ENCODE data around the gene RDX. TPM values are rescaled to one million over a fixed set of nuclear protein-coding genes. Genes with fewer than 3 reads are reported as not detected.

The RDX gene
- total and polyA plus RNA-seq, 2 of the 4 experiments (the other 2 are of a cell fraction) = 61.1 to 72.4 TPM

GRCh38 chr11:110327508-110327907, 31.1 kb upstream of the RDX start:
- ATAC-seq (ENCODE audit: low read depth) = no peak

More at GRCh38 chr11:110327508-110327907, 31.1 kb upstream of the RDX start:
- Histone ChIP-seq H3K4me2 (ENCODE audit: low read depth, low read length) (no peak overlapping the region), H3K18ac (ENCODE audit: low read depth, low read length) (no peak overlapping the region), H2AK9ac (replicated peaks; ENCODE audit: low read depth, low read length, poor library complexity) (no peak overlapping the region), H3K56ac (ENCODE audit: extremely low read depth, insufficient read depth, low read length) (no peak overlapping the region), H3K4ac (ENCODE audit: low read depth, low read length) (no peak overlapping the region), H2BK120ac (ENCODE audit: low read depth, low read length) (no peak overlapping the region), H2BK20ac (ENCODE audit: low read depth, low read length) (no peak overlapping the region), H3K27me3 (ENCODE audit: control insufficient read depth, insufficient read depth, low read length) (peaks cover 3% of the 10 kb centered on the region; the same call in 1 of the 2 replicates), H2AK5ac (ENCODE audit: low read depth, low read length) (no peak overlapping the region), H3K79me1 (ENCODE audit: low read depth in 1 of 2, low read length in 2 of 2) (no peaks in the 10 kb centered on the region), H3K9me3 (ENCODE audit: control insufficient read depth, insufficient read depth, low read length) (no peaks in the 10 kb centered on the region), H3K27ac (ENCODE audit: insufficient read depth, low read length) (no peak overlapping the region), H3K9ac (ENCODE audit: low read depth, low read length) (no peak overlapping the region), H2BK5ac (ENCODE audit: low read depth, low read length, poor library complexity, severe bottlenecking) (no peak overlapping the region), H3K9me1 (ENCODE audit: insufficient read depth, low read length) (no peaks in the 10 kb centered on the region), H4K91ac (ENCODE audit: insufficient read depth, low read depth, low read length) (no peak overlapping the region), H3K14ac (replicated peaks; ENCODE audit: low read depth, low read length) (no peak overlapping the region), H3K36me3 (ENCODE audit: control insufficient read depth, insufficient read depth, low read length) (no peaks in the 10 kb centered on the region), H2BK15ac (ENCODE audit: low read depth, low read length) (no peak overlapping the region), H4K8ac (ENCODE audit: low read depth in 2 of 2, low read length in 2 of 2) (no peak overlapping the region), H4K5ac (ENCODE audit: low read depth, low read length) (no peak overlapping the region), H2AFZ (replicated peaks; ENCODE audit: low read length, poor library complexity) (no peak overlapping the region), H4K20me1 (ENCODE audit: insufficient read depth, low read length) (no peaks in the 10 kb centered on the region), H3K4me3 (ENCODE audit: insufficient read depth, low read depth, low read length) (no peak overlapping the region), H3K23ac (ENCODE audit: low read depth, low read length) (no peak overlapping the region), H3K4me1 (ENCODE audit: control insufficient read depth, insufficient read depth, low read length) (no peaks in the 10 kb centered on the region)
- no TSS peak for BruUV-seq (replicated peaks)
- TF ChIP-seq, protein P1, sequence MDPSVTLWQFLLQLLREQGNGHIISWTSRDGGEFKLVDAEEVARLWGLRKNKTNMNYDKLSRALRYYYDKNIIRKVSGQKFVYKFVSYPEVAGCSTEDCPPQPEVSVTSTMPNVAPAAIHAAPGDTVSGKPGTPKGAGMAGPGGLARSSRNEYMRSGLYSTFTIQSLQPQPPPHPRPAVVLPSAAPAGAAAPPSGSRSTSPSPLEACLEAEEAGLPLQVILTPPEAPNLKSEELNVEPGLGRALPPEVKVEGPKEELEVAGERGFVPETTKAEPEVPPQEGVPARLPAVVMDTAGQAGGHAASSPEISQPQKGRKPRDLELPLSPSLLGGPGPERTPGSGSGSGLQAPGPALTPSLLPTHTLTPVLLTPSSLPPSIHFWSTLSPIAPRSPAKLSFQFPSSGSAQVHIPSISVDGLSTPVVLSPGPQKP (IDR thresholded peaks at IDR 0.05; ENCODE audit: borderline replicate concordance, low read depth, low read length) = no peak
- TF ChIP-seq MXI1 (IDR thresholded peaks at IDR 0.05; ENCODE audit: borderline replicate concordance, low read depth, low read length) (no peak), FOS (IDR thresholded peaks at IDR 0.05; ENCODE audit: low read depth, low read length) (no peak), CEBPB (IDR thresholded peaks at IDR 0.05; ENCODE audit: low read depth, low read length) (no peak), RAD21 (IDR thresholded peaks at IDR 0.05; ENCODE audit: low read length) (no peak), CHD1 (IDR thresholded peaks at IDR 0.05; ENCODE audit: low read depth, low read length) (no peak), POLR2A (IDR thresholded peaks at IDR 0.05; ENCODE audit: low read depth, low read length) (no peak), RFX5 (IDR thresholded peaks at IDR 0.05; ENCODE audit: low read depth, low read length) (no peak)
- TF ChIP-seq, protein P2, sequence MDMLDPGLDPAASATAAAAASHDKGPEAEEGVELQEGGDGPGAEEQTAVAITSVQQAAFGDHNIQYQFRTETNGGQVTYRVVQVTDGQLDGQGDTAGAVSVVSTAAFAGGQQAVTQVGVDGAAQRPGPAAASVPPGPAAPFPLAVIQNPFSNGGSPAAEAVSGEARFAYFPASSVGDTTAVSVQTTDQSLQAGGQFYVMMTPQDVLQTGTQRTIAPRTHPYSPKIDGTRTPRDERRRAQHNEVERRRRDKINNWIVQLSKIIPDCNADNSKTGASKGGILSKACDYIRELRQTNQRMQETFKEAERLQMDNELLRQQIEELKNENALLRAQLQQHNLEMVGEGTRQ (IDR thresholded peaks at IDR 0.05; ENCODE audit: low read depth, low read length) = no peak
- no CpG with 5 or more reads among the region's 3 CpGs for WGBS, 2 experiments (ENCODE audit: extremely low coverage in 2 of 2, insufficient read length in 1 of 2)
- intact Hi-C loops (cut with micrococcal nuclease) = no loop called here
- dilution Hi-C loops (cut with HindIII; ENCODE audit: low sequenced_read_pairs, unreplicated experiment) = no loop called here
- ChIA-PET CTCF (no interaction called here), POLR2A (ENCODE audit: unreplicated experiment) (no interaction called here)
- in situ Hi-C loops (cut with MboI; ENCODE audit: low sequenced_read_pairs) = no loop called here
- DNase-seq = no peak
